GM13976 (cell line): Measurements from ENCODE around the gene TOM1.
A peak's percentile ranks its signal among the peaks of the same experiment; 100 is the strongest.

Experiments
- DNase-seq: peaks from one replicate; pipeline ENCODE4 v3.0.0; 2012; ENCODE audit warnings: low spot score
- in situ Hi-C: fragments of 300-500 bp; cut with MboI; formaldehyde crosslinking; loops from one replicate; pipeline ENCODE4 v1.12.0; 2022; ENCODE audit warnings: low sequenced_read_pairs, mixed read lengths, inconsistent platforms; ENCODE audit not compliant: unreplicated experiment
- TF ChIP-seq, protein P1 (sequence below): IDR thresholded peaks from 2 replicates; pipeline ENCODE4 v1.5.1; 2012; ENCODE audit warnings: borderline replicate concordance, mild to moderate bottlenecking; ENCODE audit not compliant: insufficient read depth; ENCODE audit errors: extremely low read depth, missing control alignments, control extremely low read depth

TOM1 gene

DNA sequence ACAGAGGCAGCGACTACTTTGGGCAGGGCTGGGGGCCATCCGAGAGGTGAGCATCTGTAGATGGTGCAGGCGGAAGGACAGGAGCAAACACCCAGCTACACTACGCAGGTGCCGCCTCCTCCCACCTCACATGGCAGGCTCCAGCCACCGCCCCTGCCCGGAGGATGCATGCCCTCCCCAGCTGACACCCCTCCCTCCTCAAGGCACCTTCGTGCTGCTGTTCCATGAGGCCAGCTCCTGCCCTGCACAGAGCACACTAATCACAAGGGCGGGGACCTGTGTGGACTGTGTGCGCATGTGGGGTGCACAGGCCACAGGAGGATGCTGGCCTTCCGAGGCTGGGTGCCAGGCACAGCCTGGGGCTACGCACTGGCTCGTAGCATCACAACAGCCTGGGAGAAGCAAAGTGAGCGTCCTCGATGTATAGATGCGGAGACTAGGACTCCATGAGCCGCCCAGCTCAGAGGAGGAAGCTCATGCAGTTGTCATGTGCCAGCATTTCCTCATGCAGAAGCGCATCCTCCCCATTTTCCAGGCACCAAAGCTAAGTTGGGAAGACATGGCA, 48.4 kb downstream of the TOM1 start:
- in situ Hi-C loops: no loop called here
- DNase-seq: no peak
- TF ChIP-seq, protein P1, sequence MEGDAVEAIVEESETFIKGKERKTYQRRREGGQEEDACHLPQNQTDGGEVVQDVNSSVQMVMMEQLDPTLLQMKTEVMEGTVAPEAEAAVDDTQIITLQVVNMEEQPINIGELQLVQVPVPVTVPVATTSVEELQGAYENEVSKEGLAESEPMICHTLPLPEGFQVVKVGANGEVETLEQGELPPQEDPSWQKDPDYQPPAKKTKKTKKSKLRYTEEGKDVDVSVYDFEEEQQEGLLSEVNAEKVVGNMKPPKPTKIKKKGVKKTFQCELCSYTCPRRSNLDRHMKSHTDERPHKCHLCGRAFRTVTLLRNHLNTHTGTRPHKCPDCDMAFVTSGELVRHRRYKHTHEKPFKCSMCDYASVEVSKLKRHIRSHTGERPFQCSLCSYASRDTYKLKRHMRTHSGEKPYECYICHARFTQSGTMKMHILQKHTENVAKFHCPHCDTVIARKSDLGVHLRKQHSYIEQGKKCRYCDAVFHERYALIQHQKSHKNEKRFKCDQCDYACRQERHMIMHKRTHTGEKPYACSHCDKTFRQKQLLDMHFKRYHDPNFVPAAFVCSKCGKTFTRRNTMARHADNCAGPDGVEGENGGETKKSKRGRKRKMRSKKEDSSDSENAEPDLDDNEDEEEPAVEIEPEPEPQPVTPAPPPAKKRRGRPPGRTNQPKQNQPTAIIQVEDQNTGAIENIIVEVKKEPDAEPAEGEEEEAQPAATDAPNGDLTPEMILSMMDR: no peak

DNA sequence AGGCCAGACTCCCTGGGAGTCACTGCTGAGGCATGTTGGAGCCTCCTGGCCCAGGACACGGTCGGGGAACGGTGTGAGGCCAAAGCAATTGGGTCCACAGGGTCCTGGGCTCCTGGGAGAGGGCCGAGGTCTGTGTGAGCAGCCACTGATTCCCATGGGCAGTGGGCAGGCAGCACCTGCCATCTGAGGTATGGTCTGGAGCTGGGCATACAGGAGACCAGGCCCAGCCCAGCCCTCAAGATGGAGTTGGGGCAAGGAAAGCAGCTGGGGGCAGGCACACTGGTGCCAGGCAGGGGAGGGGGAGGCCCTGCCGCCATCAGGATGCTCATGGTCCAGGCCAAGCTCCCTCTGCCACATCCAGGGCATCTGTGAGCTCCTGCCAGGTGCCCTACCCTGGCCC, 49.0 kb downstream of the TOM1 start:
- in situ Hi-C loops: no loop called here
- TF ChIP-seq, protein P1: no peak
- DNase-seq: no peak

DNA sequence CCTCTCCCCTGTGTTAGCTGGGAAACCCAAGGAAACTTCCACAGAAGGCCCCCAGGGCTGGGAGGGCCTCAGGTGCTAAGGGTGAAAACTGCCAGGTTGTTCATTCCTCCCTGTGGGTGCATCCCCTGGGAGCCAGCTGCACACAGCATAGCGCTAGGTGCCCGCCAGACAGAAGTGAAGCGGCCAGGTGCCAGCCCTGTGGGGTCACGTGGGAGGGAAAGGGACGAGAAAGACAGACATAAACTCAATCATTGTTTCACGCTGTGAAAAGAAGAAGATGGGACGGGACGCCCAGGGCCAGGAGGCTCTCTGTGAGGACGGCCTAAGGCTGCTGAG, 49.6 kb downstream of the TOM1 start:
- TF ChIP-seq, protein P1: no peak
- DNase-seq: no peak
- in situ Hi-C loops: no loop called here

DNA sequence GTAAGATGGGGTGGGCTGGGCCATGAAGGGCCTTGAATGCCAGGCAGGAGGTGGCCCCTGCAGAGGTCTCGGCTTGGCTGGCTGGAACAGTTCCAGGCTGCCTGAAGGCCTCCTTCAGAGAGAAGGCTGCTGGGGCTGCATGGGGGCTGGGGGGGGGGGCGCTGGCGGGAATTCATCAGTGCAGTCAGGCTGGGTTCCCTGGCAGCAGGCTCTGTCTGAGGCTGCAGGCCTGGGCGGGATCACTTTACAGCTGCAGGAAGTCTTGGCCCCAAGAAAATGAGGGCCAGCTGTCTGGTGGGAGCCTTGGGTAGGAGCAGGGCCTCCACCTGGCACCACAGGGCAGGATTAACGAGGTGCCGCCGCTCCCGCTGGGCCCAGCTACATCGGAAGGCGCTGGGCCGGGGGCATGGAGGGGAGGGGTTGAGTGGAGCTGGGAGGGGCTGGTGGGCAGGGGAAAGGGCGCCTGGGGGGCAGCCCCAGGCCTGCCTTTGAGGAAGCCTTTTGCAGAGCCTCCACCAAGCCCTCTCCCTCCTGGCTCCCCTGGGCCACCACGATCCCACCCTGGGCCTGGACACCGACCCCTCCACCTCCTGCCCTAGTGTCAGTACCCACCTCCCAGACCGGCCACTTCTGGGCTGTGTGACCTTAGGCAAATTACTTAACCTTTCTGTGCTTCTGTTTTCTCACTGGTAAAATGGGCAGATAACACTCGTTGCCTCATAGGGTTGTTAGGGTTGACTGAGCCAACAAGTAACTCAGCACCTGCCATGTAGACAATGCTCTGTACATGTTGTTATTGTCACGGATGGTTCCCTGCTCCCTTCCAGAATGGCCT, 50.2 kb downstream of the TOM1 start:
- TF ChIP-seq, protein P1: no peak
- no peak for DNase-seq
- in situ Hi-C loops: loop anchor here (10.0 kb wide), 1 partner anchor 235 kb away; no protein-coding TSS in a partner anchor

DNA sequence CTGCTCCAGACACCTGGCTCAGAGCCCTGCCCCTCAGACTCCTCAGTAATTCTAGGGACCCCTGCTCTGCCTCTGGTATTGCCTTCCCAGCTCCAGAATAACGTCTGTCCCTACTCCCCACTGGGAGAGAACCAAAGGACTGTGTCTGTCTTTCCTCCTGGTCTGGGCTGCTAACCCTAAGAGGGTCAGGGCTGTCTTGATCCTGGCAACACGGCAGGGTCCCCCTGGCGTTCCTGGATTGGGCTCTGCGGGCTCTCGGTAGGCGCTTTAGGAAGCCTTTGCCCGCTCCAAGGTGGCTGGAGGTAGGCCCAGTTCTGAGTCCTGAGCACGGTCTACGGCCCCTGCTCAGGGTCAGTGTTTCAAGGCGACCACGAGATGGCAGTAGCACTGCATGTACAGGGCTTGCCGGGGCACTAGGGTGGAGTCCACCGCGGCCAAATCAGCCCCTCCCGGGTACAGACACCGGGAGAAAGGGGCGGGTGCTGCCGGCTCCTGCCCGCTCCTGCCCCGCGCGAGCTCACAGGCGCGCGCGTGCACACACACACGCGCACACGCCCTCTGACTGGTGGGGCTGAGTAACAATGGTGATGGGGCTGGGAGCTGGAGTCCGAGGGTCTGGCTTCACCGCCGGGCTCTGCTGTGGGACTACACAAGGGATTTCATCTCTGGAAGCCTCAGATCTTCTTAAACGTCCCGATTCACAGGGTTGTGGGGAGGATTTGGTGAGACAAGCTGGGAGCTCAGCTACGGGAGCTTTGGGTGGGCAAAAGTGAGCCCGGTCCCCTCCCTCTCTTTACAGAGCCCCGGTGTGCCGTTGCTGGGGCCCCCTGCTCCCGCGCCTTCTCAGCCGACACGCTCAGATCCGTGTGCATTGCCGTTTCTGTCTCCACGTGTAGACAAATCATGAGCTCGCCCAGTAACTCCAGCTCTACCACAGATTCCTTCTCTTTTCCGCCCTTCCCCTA, 51.1 kb downstream of the TOM1 start:
- in situ Hi-C loops: loop anchor here (10.0 kb wide), 1 partner anchor 234 kb away; no protein-coding TSS in a partner anchor
- TF ChIP-seq, protein P1: peak; percentile 85
- peak; percentile 95 for DNase-seq
